GM21529 (cell line): ENCODE data around the gene ZNF821.
"Not testable (repeated sequence)": the region's sequence is repeated elsewhere in the genome, so short reads cannot be mapped to it uniquely, and the experiment has no call there.

Experiments
- ATAC-seq: cut with Tn5 transposase; IDR thresholded peaks from one replicate; pipeline ENCODE4 v1.9.1; 2021; ENCODE audit not compliant: unreplicated experiment

The ZNF821 gene

GRCh38 chr16:71902656-71903365 lies 18.8 kb upstream of the ZNF821 start:
- no peak for ATAC-seq

- no peak for ATAC-seq
Measured at GRCh38 chr16:71899171-71899570, 15.2 kb upstream of the ZNF821 start.

GRCh38 chr16:71896764-71897368 lies 12.9 kb upstream of the ZNF821 start:
- no peak for ATAC-seq

GRCh38 chr16:71895679-71896365 lies 11.8 kb upstream of the ZNF821 start:
- peak; percentile 14 for ATAC-seq

GRCh38 chr16:71894921-71895678 lies 11.1 kb upstream of the ZNF821 start, which contains the start of gene IST1:
TSS of gene IST1 (plus strand) at chr16:71895531. CDS start at chr16:71915641, 20,110 bp downstream.
- peak; percentile 84 for ATAC-seq

GRCh38 chr16:71894229-71894920 lies 10.4 kb upstream of the ZNF821 start:
- ATAC-seq: peak; percentile 22

- ATAC-seq: no peak
Measured at GRCh38 chr16:71893888-71894228, 9.9 kb upstream of the ZNF821 start.

GRCh38 chr16:71889147-71889546 lies 5.2 kb upstream of the ZNF821 start:
- no peak for ATAC-seq

- ATAC-seq: no peak
Measured at GRCh38 chr16:71885261-71885650, 1.3 kb upstream of the ZNF821 start.

- peak; percentile 49 for ATAC-seq
Measured at GRCh38 chr16:71883168-71883848, 674 bp downstream of the ZNF821 start.

- ATAC-seq: peak; percentile 48
Measured at GRCh38 chr16:71882505-71883167, 1.3 kb downstream of the ZNF821 start.

GRCh38 chr16:71880176-71880575 lies 3.8 kb downstream of the ZNF821 start:
- no peak for ATAC-seq

- ATAC-seq: no peak
Measured at GRCh38 chr16:71878911-71879310, 5.1 kb downstream of the ZNF821 start.

GRCh38 chr16:71873199-71873598 lies 10.8 kb downstream of the ZNF821 start:
- ATAC-seq: no peak

GRCh38 chr16:71870818-71871217 lies 13.2 kb downstream of the ZNF821 start:
- ATAC-seq: no peak

- ATAC-seq: no peak
Measured at GRCh38 chr16:71869089-71869488, 14.9 kb downstream of the ZNF821 start.

- ATAC-seq: no peak
Measured at GRCh38 chr16:71867939-71868338, 16.0 kb downstream of the ZNF821 start.

GRCh38 chr16:71867175-71867574 lies 16.8 kb downstream of the ZNF821 start:
- not testable (repeated sequence) for ATAC-seq

- no peak for ATAC-seq
Measured at GRCh38 chr16:71865173-71865863, 18.7 kb downstream of the ZNF821 start.
